ENCODE measurements around the gene EFR3B. TPM values are rescaled to one million over a fixed set of nuclear protein-coding genes. Genes with fewer than 3 reads are reported as not detected.
"Not testable (repeated sequence)": the region's sequence is repeated elsewhere in the genome, so short reads cannot be mapped to it uniquely, and the experiment has no call there.

The EFR3B gene
- total RNA-seq, 1 experiment from 2014 or later, result not detected

- no peaks in the 10 kb centered on the region for H4K20me1 ChIP-seq (ENCODE audit: insufficient read depth)
- peaks cover 66% of the 10 kb centered on the region for H3K27me3 ChIP-seq (ENCODE audit: insufficient read depth, low read depth)
- intact Hi-C loops (cut with micrococcal nuclease; ENCODE audit: unreplicated experiment), result loop anchor here (5.0 kb wide), 1 partner anchor 65 kb away; no protein-coding TSS in a partner anchor
- CTCF ChIA-PET, result no interaction called here
- H3F3A ChIP-seq (ENCODE audit: insufficient read depth, low read depth), result no peaks in the 10 kb centered on the region
- H3K4me1 ChIP-seq (replicated peaks; ENCODE audit: insufficient read depth), result no peaks in the 10 kb centered on the region
- H3K9me2 ChIP-seq (ENCODE audit: insufficient read depth), result no peaks in the 10 kb centered on the region
- TF ChIP-seq CTCF (conservative IDR thresholded peaks at IDR 0.05) (no peak), EZH2 (IDR thresholded peaks at IDR 0.05; ENCODE audit: low read depth) (no peak)
- no peak overlapping the region for H2AFZ ChIP-seq
- H3K27ac ChIP-seq, result no peak overlapping the region
- POLR2A ChIA-PET (ENCODE audit: unreplicated experiment), result no interaction called here
- no TSS peak for BruUV-seq (replicated peaks)
- H3K36me3 ChIP-seq (ENCODE audit: low read depth), result no peaks in the 10 kb centered on the region
- no peak overlapping the region for H3K4me2 ChIP-seq
- no peak overlapping the region for H3K4me3 ChIP-seq
- no peak for DNase-seq
- no peaks in the 10 kb centered on the region for H3K9me3 ChIP-seq (ENCODE audit: insufficient read depth, low read depth)
- no peaks in the 10 kb centered on the region for H3K79me2 ChIP-seq (ENCODE audit: low read depth)
Measured at GRCh38 chr2:25132299-25132635, 90.4 kb downstream of the EFR3B start.

- ChIA-PET POLR2A (ENCODE audit: unreplicated experiment) (no interaction called here), CTCF (no interaction called here)
- no peak overlapping the region for H3K4me3 ChIP-seq
- peaks cover 70% of the 10 kb centered on the region for H3K27me3 ChIP-seq (ENCODE audit: insufficient read depth, low read depth)
- no peaks in the 10 kb centered on the region for H3K9me3 ChIP-seq (ENCODE audit: insufficient read depth, low read depth)
- no peaks in the 10 kb centered on the region for H3F3A ChIP-seq (ENCODE audit: insufficient read depth, low read depth)
- H3K79me2 ChIP-seq (ENCODE audit: low read depth), result no peaks in the 10 kb centered on the region
- TF ChIP-seq EZH2 (IDR thresholded peaks at IDR 0.05; ENCODE audit: low read depth), result no peak
- TF ChIP-seq CTCF (conservative IDR thresholded peaks at IDR 0.05), result no peak
- no peak overlapping the region for H3K4me2 ChIP-seq
- H2AFZ ChIP-seq, result no peak overlapping the region
- H3K27ac ChIP-seq, result no peak overlapping the region
- no peaks in the 10 kb centered on the region for H3K4me1 ChIP-seq (replicated peaks; ENCODE audit: insufficient read depth)
- H4K20me1 ChIP-seq (ENCODE audit: insufficient read depth), result no peaks in the 10 kb centered on the region
- intact Hi-C loops (cut with micrococcal nuclease; ENCODE audit: unreplicated experiment), result loop anchor here (5.0 kb wide), 1 partner anchor 65 kb away; no protein-coding TSS in a partner anchor
- no peaks in the 10 kb centered on the region for H3K9me2 ChIP-seq (ENCODE audit: insufficient read depth)
- DNase-seq, result no peak
- no peaks in the 10 kb centered on the region for H3K36me3 ChIP-seq (ENCODE audit: low read depth)
- no TSS peak for BruUV-seq (replicated peaks)
Measured at GRCh38 chr2:25132693-25133092, 90.8 kb downstream of the EFR3B start.

GRCh38 chr2:25140535-25140934, 98.7 kb downstream of the EFR3B start:
- H2AFZ ChIP-seq; H3K9me3 ChIP-seq (ENCODE audit: insufficient read depth, low read depth); H3K27ac ChIP-seq; H3K79me2 ChIP-seq (ENCODE audit: low read depth); intact Hi-C loops (cut with micrococcal nuclease; ENCODE audit: unreplicated experiment); H3K36me3 ChIP-seq (ENCODE audit: low read depth); H4K20me1 ChIP-seq (ENCODE audit: insufficient read depth); CTCF ChIA-PET; DNase-seq; H3K4me1 ChIP-seq (replicated peaks; ENCODE audit: insufficient read depth); BruUV-seq (replicated peaks); H3F3A ChIP-seq (ENCODE audit: insufficient read depth, low read depth); H3K9me2 ChIP-seq (ENCODE audit: insufficient read depth); H3K4me2 ChIP-seq; H3K4me3 ChIP-seq: not testable (repeated sequence)
- POLR2A ChIA-PET (ENCODE audit: unreplicated experiment), result interaction anchor here (0.6 kb wide), 1 partner anchor 524 kb away, joined by 4 read pairs; no protein-coding TSS in a partner anchor
- H3K27me3 ChIP-seq (ENCODE audit: insufficient read depth, low read depth), result peaks cover 73% of the 10 kb centered on the region

GRCh38 chr2:25141120-25141519, 99.2 kb downstream of the EFR3B start:
- BruUV-seq (replicated peaks), result no TSS peak
- Histone ChIP-seq H3K27me3 (ENCODE audit: insufficient read depth, low read depth) (peaks cover 73% of the 10 kb centered on the region), H3K9me2 (ENCODE audit: insufficient read depth) (no peaks in the 10 kb centered on the region), H3K4me1 (replicated peaks; ENCODE audit: insufficient read depth) (no peaks in the 10 kb centered on the region), H3K4me2 (no peak overlapping the region), H3K27ac (no peak overlapping the region), H3K4me3 (no peak overlapping the region), H4K20me1 (ENCODE audit: insufficient read depth) (no peaks in the 10 kb centered on the region), H3F3A (ENCODE audit: insufficient read depth, low read depth) (no peaks in the 10 kb centered on the region), H3K79me2 (ENCODE audit: low read depth) (no peaks in the 10 kb centered on the region), H3K9me3 (ENCODE audit: insufficient read depth, low read depth) (no peaks in the 10 kb centered on the region), H2AFZ (no peak overlapping the region), H3K36me3 (ENCODE audit: low read depth) (no peaks in the 10 kb centered on the region)
- POLR2A ChIA-PET (ENCODE audit: unreplicated experiment), result interaction anchor here (0.6 kb wide), 1 partner anchor 523 kb away, joined by 4 read pairs; no protein-coding TSS in a partner anchor
- CTCF ChIA-PET, result no interaction called here
- no peak for DNase-seq
- no peak for TF ChIP-seq EZH2 (IDR thresholded peaks at IDR 0.05; ENCODE audit: low read depth)
- no peak for TF ChIP-seq CTCF (conservative IDR thresholded peaks at IDR 0.05)
- intact Hi-C loops (cut with micrococcal nuclease; ENCODE audit: unreplicated experiment), result no loop called here

Measured in PC-9 (cell line).